Tibial artery (tissue), 4 donors: Measurements from ENCODE around the gene SETBP1.

Source experiments
- DNase-seq, 2 donors: peaks; one replicate each; pipeline ENCODE4 v3.0.0-alpha.2; 2019
- H3K27ac ChIP-seq, 2 donors: fragments of 200-600 bp; sonication (generic) in 1 of 2; 1 replicate in 1 of 2; 2 replicates in 1 of 2; pipeline ENCODE4 v1.5.1; 2018 to 2019; ENCODE audit warnings: mild to moderate bottlenecking in 1 of 2
- H3K27me3 ChIP-seq, 2 donors: fragments of 200-600 bp; sonication (generic) in 1 of 2; one replicate each; pipeline versions ENCODE4 v1.5.1 to v1.6.0; 2016 to 2019
- H3K36me3 ChIP-seq, 3 donors: fragments of 200-600 bp; sonication (generic) in 2 of 3; one replicate each; pipeline ENCODE4 v1.5.1; 2016 to 2019; ENCODE audit warnings: mild to moderate bottlenecking in 2 of 3
- H3K4me1 ChIP-seq, 4 donors: fragments of 200-600 bp; sonication (generic) in 2 of 4; 1 replicate in 3 of 4; 2 replicates in 1 of 4; pipeline ENCODE4 v1.5.1; 2016 to 2019
- H3K4me3 ChIP-seq, 2 donors: fragments of 200-600 bp; sonication (generic) in 1 of 2; 1 replicate in 1 of 2; 2 replicates in 1 of 2; pipeline ENCODE4 v1.5.1; 2018 to 2019; ENCODE audit warnings: mild to moderate bottlenecking in 2 of 2
- H3K9me3 ChIP-seq, 3 donors: fragments of 200-600 bp; sonication (generic) in 1 of 3; one replicate each; pipeline ENCODE4 v1.5.1; 2016 to 2019
- intact Hi-C: fragments of 100-400 bp; cut with DNase I; formaldehyde crosslinking; loops from one replicate; pipeline ENCODE4 v1.15.0; 2023; ENCODE audit warnings: low total_unique reads
- TF ChIP-seq, protein P1 (sequence below), 2 experiments: fragments of 200-600 bp in 1 of 2; fragments of 450-650 bp in 1 of 2; IDR thresholded peaks; one replicate each; pipeline ENCODE4 v1.5.1; 2017 to 2019; ENCODE audit warnings: antibody characterized with exemption in 2 of 2, mild to moderate bottlenecking in 1 of 2, moderate library complexity in 1 of 2

SETBP1 gene

DNA sequence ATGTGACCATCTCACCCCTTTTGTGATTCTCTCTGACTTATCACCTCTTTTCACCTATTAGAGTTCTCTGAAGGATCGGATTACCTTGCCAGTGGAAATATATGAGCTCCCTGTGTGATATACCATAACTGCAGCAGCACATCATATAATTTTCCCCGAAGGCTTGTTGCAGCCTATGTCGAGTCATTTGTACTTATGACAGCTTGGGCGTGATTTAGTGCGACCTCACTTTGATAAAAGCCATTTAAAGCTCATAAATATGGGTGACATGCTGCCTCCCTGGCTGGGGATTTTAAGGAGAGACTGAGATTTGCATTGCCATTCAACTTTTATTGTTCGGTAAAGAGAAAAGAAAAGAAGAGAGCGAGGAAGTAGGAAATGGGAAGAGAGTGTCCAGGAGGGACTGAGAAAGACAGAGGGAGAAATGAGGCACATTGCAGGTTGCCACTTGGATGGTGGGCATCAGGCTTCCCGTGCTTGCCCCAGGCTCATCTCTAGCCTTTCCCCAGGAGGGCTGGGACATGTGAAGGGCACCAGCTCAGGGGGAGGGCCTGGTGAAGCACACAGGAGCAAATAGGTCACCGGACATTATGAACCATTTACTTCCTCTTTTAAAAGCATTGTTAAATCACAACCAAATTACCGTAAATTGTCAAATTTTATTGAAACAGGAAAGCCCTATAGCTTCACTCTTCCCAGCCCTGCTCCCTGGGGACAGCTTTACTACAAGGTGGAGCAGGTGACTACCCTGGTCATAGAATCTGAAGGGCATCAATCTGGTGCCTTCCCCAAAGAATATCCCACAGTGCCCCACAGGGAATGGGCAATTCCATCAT, 161.3 kb downstream of the SETBP1 start:
- DNase-seq = no peak
- intact Hi-C loops = no loop called here

DNA sequence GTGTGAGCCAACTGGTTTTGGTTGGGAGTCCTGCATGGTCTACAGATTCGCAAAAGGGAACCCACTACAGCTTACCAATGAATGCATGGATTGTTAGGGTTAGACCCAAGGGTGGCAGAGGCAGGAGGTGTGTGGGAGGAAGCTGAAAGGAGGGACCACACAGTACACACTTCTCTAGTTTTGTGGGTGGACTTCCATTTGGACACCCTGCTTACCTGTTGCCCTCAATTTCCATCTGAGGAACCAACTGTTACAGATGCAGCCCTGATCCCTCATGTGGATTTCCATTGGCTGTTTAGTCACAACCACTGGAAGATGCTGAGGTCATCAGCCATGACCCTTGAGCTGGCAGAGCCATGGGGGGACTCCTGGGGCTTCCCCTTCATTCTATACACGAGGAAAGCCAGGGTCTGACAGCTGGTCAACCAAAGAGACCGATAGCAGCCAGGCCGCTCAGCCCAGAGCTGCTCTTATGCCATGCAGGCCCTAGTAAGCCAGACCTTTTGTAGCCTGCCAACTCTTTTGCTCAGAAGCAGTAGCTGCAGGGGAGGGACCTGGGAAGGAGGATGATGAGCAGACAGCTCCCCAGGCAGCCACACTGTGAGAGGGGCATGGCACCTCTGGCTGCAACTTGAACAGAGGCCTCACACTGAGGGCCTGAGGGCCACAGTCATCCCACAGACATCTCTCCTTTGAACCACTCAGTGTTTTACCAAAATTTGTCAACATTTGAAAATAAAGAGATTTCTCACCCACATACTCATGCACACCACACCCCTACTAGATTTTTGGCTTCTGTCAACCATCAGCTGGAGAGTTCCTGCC, 162.1 kb downstream of the SETBP1 start:
- Histone ChIP-seq H3K9me3 (no peaks in the 10 kb centered on the region), H3K36me3 (no peaks in the 10 kb centered on the region), H3K27me3 (no peaks in the 10 kb centered on the region), H3K27ac (no peak overlapping the region), H3K4me1 (peaks cover 0 to 33% (median 20%) of the 10 kb centered on the region in 4 donors), H3K4me3 (no peak overlapping the region)
- no peak for DNase-seq
- TF ChIP-seq, protein P1, sequence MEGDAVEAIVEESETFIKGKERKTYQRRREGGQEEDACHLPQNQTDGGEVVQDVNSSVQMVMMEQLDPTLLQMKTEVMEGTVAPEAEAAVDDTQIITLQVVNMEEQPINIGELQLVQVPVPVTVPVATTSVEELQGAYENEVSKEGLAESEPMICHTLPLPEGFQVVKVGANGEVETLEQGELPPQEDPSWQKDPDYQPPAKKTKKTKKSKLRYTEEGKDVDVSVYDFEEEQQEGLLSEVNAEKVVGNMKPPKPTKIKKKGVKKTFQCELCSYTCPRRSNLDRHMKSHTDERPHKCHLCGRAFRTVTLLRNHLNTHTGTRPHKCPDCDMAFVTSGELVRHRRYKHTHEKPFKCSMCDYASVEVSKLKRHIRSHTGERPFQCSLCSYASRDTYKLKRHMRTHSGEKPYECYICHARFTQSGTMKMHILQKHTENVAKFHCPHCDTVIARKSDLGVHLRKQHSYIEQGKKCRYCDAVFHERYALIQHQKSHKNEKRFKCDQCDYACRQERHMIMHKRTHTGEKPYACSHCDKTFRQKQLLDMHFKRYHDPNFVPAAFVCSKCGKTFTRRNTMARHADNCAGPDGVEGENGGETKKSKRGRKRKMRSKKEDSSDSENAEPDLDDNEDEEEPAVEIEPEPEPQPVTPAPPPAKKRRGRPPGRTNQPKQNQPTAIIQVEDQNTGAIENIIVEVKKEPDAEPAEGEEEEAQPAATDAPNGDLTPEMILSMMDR (IDR thresholded peaks at IDR 0.05) = no peak
- intact Hi-C loops = no loop called here

More for the DNA sequence above, 161.3 kb downstream of the SETBP1 start:
- Histone ChIP-seq H3K27me3 (no peaks in the 10 kb centered on the region), H3K4me3 (no peak overlapping the region), H3K27ac (no peak overlapping the region), H3K9me3 (no peaks in the 10 kb centered on the region), H3K36me3 (no peaks in the 10 kb centered on the region), H3K4me1 (peaks cover 0 to 34% (median 17%) of the 10 kb centered on the region in 4 donors)
- TF ChIP-seq, protein P1 (IDR thresholded peaks at IDR 0.05) = no peak

DNA sequence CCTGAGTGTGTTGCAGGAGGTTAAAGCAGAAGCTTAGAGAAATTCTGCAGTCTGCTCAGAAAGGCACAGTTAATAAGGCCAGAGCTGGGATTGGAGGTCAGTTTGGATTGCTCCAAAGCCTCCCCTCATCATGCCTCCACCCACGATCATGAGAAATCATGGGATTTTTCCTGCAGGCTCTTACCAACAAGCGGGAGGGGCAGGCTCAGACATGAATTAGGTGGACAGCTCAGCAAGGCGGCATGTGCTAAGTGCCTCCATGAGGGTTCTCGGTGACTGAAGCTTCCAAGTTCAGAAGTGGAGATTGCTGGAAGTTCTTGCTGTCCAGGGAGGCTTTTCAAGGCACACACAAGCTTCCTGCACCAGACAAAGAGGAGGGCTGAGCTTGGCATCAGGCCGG, 163.8 kb downstream of the SETBP1 start:
- TF ChIP-seq, protein P1 (IDR thresholded peaks at IDR 0.05) = no peak
- Histone ChIP-seq H3K9me3 (no peaks in the 10 kb centered on the region), H3K27ac (no peak overlapping the region), H3K36me3 (no peaks in the 10 kb centered on the region), H3K27me3 (no peaks in the 10 kb centered on the region), H3K4me1 (peaks cover 0 to 33% (median 12%) of the 10 kb centered on the region in 4 donors), H3K4me3 (no peak overlapping the region)
- no peak for DNase-seq
- intact Hi-C loops = no loop called here

DNA sequence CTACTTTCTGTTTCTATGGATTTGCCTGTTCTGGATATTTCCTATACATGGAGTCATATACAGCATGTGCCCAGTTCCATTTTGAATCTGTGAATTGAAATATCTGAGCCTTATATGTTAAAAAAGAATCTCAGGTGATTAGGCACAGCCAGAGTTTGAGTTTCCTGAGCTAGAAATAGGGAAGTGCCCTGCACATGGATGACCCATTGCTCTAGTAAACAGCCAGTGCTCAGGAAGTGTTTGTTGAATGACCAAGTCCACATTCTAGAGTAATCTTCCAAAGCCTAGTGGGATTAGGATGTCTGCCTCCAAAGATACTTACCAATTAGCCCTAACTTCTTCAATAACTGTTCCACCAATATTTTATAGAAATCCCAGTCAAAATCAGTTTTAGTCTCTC, 165.8 kb downstream of the SETBP1 start:
- peaks cover 0 to 21% (median 4%) of the 10 kb centered on the region in 4 donors for H3K4me1 ChIP-seq
- TF ChIP-seq, protein P1 (IDR thresholded peaks at IDR 0.05) = no peak
- no peak for DNase-seq
- H3K27me3 ChIP-seq = no peaks in the 10 kb centered on the region
- H3K27ac ChIP-seq = no peak overlapping the region
- H3K36me3 ChIP-seq = no peaks in the 10 kb centered on the region
- intact Hi-C loops = no loop called here
- H3K9me3 ChIP-seq = no peaks in the 10 kb centered on the region
- H3K4me3 ChIP-seq = no peak overlapping the region

DNA sequence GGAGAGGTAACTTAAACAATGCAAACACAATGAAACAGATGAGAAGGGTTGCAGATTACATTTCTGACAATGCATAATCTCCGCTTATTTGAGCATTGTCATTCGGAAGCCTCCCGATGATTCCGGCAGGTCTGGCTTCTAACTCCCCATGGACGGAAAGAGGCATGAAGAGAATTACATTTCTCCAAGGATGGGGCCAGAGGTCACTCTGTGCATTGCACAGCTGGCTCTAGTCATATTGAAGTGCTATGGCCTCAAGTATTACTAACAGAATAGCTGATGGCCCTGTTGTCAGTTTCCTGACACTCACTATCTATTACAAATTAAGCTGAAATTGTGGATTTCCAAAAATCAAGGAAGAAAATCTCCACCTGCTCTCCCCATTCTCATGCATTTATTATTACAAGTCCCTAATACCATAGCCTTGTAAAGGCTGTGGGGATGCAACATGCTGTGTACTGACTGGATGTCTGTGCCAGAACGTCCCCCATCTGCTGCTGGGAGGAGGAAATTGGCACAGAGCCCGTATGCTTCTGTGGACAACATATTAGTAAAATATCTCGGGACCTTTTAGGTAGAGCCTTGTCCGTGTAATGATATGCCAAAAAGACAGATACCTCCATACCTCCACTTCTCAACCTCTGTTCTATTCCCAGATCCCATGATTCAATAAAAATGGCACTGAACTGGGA, 168.1 kb downstream of the SETBP1 start:
- Histone ChIP-seq H3K9me3 (no peaks in the 10 kb centered on the region), H3K4me1 (peaks cover 0 to 35% (median 12%) of the 10 kb centered on the region in 4 donors), H3K36me3 (no peaks in the 10 kb centered on the region), H3K27me3 (no peaks in the 10 kb centered on the region), H3K27ac (no peak overlapping the region), H3K4me3 (no peak overlapping the region)
- intact Hi-C loops = no loop called here
- DNase-seq = no peak
- TF ChIP-seq, protein P1 (IDR thresholded peaks at IDR 0.05) = no peak
